ENCODE measurements around the gene ZBTB20. TPM values are rescaled to one million over a fixed set of nuclear protein-coding genes. Genes with fewer than 3 reads are reported as not detected.

Gene ZBTB20
- total RNA-seq, 1 experiment from 2014 or later: 0.10 TPM

- DNase-seq (ENCODE audit: low spot score): peak; percentile 30
- in situ Hi-C loops (cut with HindIII; ENCODE audit: low sequenced_read_pairs): no loop called here
Measured at GRCh38 chr3:114333180-114333922, 813.7 kb downstream of the ZBTB20 start.

GRCh38 chr3:114332342-114333179, 814.5 kb downstream of the ZBTB20 start:
- in situ Hi-C loops (cut with HindIII; ENCODE audit: low sequenced_read_pairs): no loop called here
- no peak for DNase-seq (ENCODE audit: low spot score)

- in situ Hi-C loops (cut with HindIII; ENCODE audit: low sequenced_read_pairs): no loop called here
- no peak for DNase-seq (ENCODE audit: low spot score)
Measured at GRCh38 chr3:114331710-114332109, 815.4 kb downstream of the ZBTB20 start.

GRCh38 chr3:114331007-114331406, 816.1 kb downstream of the ZBTB20 start:
- DNase-seq (ENCODE audit: low spot score): no peak
- in situ Hi-C loops (cut with HindIII; ENCODE audit: low sequenced_read_pairs): no loop called here

- in situ Hi-C loops (cut with HindIII; ENCODE audit: low sequenced_read_pairs): no loop called here
- no peak for DNase-seq (ENCODE audit: low spot score)
Measured at GRCh38 chr3:114329823-114330222, 817.3 kb downstream of the ZBTB20 start.

GRCh38 chr3:114328345-114328744, 818.7 kb downstream of the ZBTB20 start:
- in situ Hi-C loops (cut with HindIII; ENCODE audit: low sequenced_read_pairs): no loop called here
- DNase-seq (ENCODE audit: low spot score): no peak

- no peak for DNase-seq (ENCODE audit: low spot score)
- in situ Hi-C loops (cut with HindIII; ENCODE audit: low sequenced_read_pairs): no loop called here
Measured at GRCh38 chr3:114327665-114328064, 819.4 kb downstream of the ZBTB20 start.

GRCh38 chr3:114323546-114324254, 823.4 kb downstream of the ZBTB20 start:
- DNase-seq (ENCODE audit: low spot score): no peak
- in situ Hi-C loops (cut with HindIII; ENCODE audit: low sequenced_read_pairs): no loop called here

GRCh38 chr3:114320246-114320645, 826.8 kb downstream of the ZBTB20 start:
- in situ Hi-C loops (cut with HindIII; ENCODE audit: low sequenced_read_pairs): no loop called here
- DNase-seq (ENCODE audit: low spot score): no peak

GRCh38 chr3:114319453-114319852, 827.6 kb downstream of the ZBTB20 start:
- no peak for DNase-seq (ENCODE audit: low spot score)
- in situ Hi-C loops (cut with HindIII; ENCODE audit: low sequenced_read_pairs): no loop called here

GRCh38 chr3:114318295-114318694, 828.8 kb downstream of the ZBTB20 start:
- in situ Hi-C loops (cut with HindIII; ENCODE audit: low sequenced_read_pairs): no loop called here
- no peak for DNase-seq (ENCODE audit: low spot score)

- in situ Hi-C loops (cut with HindIII; ENCODE audit: low sequenced_read_pairs): no loop called here
Measured at GRCh38 chr3:114314282-114314681, 832.8 kb downstream of the ZBTB20 start.

GRCh38 chr3:114313426-114313825, 833.7 kb downstream of the ZBTB20 start:
- DNase-seq (ENCODE audit: low spot score): no peak
- in situ Hi-C loops (cut with HindIII; ENCODE audit: low sequenced_read_pairs): no loop called here

More at GRCh38 chr3:114314282-114314681, 832.8 kb downstream of the ZBTB20 start:
- no peak for DNase-seq (ENCODE audit: low spot score)

- no peak for DNase-seq (ENCODE audit: low spot score)
- in situ Hi-C loops (cut with HindIII; ENCODE audit: low sequenced_read_pairs): no loop called here
Measured at GRCh38 chr3:114310695-114311094, 836.4 kb downstream of the ZBTB20 start.

- no peak for DNase-seq (ENCODE audit: low spot score)
- in situ Hi-C loops (cut with HindIII; ENCODE audit: low sequenced_read_pairs): no loop called here
Measured at GRCh38 chr3:114308830-114309229, 838.3 kb downstream of the ZBTB20 start.

- DNase-seq (ENCODE audit: low spot score): no peak
- in situ Hi-C loops (cut with HindIII; ENCODE audit: low sequenced_read_pairs): no loop called here
Measured at GRCh38 chr3:114308377-114308776, 838.7 kb downstream of the ZBTB20 start.

- no peak for DNase-seq (ENCODE audit: low spot score)
- in situ Hi-C loops (cut with HindIII; ENCODE audit: low sequenced_read_pairs): no loop called here
Measured at GRCh38 chr3:114307832-114308231, 839.3 kb downstream of the ZBTB20 start.

GRCh38 chr3:114307222-114307830, 839.8 kb downstream of the ZBTB20 start:
- no peak for DNase-seq (ENCODE audit: low spot score)
- in situ Hi-C loops (cut with HindIII; ENCODE audit: low sequenced_read_pairs): no loop called here

- no peak for DNase-seq (ENCODE audit: low spot score)
- in situ Hi-C loops (cut with HindIII; ENCODE audit: low sequenced_read_pairs): no loop called here
Measured at GRCh38 chr3:114299941-114300624, 847.0 kb downstream of the ZBTB20 start.

Measured in G401 (cell line).